GM18498 (cell line): Measurements from ENCODE around the gene HNRNPR.
"Not testable (repeated sequence)": the region's sequence is repeated elsewhere in the genome, so short reads cannot be mapped to it uniquely, and the experiment has no call there.

ENCODE experiments used
- ATAC-seq: cut with Tn5 transposase; IDR thresholded peaks from one replicate; pipeline ENCODE4 v1.9.1; 2021; ENCODE audit warnings: mild to moderate bottlenecking, moderate library complexity; ENCODE audit not compliant: unreplicated experiment

The HNRNPR gene

DNA sequence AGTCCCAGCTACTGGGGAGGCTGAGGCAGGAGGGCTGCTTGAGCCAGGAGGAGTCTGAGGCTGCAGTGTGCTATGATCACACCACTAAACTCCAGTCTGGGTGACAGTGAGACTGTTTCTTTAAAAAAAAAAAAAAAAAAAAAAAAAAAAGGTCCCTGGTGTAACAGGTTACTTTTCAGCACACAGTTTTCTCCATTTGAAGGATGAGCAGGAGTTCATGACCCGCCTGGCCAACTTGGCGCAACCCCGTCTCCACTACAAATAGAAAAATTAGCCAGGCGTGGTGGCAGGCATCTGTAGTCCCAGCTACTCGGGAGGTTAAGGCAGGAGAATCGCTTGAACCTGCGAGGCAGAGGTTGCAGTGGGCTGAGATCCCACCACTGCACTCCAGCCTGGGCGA lies 12.4 kb downstream of the HNRNPR start:
- ATAC-seq, result no peak

DNA sequence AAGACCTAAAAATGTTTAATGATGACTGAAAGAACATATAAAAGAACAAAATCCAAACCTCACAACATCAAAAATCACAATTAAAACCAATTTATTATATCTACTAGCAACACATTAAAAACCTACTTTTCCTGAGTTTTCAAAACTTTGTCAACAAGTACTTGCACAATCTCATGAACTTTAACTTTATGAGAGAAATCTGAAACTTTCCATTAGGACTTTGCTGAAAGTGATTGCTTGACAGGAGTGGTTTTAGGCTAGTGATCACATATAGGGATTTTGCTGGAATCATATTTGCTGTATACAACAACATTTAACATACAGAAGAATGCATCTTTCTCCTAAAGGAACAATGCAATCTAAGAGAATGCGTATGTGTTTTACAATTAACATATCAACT lies 13.2 kb downstream of the HNRNPR start:
- ATAC-seq, result no peak

DNA sequence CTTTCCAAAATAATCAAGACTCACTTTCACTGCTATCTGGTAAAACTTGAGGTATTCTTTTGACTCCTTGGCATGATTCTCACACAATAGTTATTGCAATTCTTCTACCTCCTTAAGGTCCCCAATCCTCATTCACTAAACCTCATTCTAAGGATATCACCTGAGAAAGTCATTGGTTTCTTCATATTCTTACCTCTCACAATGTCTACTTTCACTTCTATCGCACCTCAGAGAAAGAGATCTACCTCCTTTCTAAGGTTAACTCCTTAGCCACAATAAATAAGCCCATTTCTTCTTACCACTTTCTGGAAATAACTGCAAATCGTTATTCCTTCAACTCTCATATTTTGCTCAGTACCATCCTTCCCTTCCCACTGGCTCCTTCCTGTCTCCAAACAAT lies 18.7 kb downstream of the HNRNPR start:
- no peak for ATAC-seq

DNA sequence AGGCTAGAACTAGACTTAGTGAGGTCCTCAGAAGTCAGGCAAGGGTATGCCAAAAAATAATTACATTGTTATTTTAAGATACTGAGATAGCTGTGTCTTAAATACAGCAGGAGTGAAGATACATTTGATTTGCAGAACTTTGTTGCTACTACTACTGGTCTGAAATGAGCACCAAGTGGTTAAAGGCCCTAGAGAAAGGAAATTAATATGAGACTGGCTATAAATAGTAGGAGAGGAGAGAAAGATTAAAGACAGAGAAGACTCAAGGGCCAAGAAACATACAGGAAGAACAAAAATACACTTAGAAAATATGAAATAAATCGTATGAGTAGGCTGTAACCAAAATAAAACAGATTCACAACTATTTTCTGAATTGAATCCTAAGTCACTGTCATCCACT lies 21.3 kb downstream of the HNRNPR start:
- ATAC-seq, result no peak

DNA sequence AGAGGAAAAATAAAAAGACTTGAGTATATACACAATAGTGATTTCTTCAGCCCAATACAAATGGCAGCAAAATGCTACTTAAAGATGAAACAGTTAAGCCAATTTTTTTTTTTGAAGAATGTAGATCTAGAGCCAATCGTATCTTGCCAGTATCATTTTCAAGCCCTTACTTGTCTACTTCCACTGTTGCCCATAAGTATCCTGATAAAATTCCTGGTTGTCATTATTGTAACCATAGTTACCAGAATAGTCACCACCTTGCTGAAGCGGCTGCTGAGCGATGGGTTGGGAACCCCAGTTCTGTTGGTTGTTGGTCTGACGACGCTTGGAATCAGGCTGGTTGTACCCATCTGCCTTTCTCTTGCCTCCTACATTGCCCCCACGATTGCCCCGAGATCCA lies 33.8 kb downstream of the HNRNPR start:
- ATAC-seq, result not testable (repeated sequence)

DNA sequence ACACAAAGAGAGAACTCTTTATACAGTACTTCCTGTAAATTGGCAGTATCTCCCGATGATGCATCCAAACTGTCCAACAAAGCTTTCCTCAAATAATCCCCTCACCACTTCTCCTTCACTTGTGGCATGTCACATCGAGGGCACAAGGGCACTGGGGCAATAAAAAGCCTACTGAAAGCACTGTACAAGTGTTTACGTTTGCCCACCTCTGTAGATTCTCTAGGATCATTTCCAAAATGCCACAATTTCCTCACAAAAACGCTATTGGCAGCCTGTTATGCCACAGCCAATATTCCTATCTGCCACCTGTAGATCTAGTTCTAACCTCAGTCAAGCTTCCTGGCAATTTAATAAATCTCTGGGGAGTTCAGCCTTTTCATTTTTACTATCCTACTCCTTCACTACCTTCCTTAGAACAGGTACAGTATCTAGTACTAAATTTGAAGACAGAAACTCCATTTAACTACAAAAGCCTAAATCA lies 39.9 kb downstream of the HNRNPR start:
- ATAC-seq, result no peak

DNA sequence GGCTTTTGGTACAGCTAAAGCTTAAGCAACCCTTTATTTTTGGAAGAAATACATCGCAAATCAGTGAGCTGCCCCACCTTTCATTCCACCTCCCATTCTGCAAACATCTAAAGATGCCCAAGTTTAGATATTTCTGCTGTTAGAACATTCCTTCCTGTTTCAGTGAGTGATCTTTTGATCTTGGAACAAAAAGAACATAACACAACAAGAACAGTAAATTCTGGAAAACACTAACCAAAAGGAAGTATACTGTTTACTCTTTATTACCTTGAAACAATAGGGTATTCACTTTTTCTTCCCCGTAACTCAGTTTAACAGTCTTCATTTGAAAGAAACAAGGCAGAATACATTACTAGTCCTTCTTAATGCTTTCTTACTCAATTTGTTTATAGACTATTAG lies 40.6 kb downstream of the HNRNPR start:
- ATAC-seq, result no peak

DNA sequence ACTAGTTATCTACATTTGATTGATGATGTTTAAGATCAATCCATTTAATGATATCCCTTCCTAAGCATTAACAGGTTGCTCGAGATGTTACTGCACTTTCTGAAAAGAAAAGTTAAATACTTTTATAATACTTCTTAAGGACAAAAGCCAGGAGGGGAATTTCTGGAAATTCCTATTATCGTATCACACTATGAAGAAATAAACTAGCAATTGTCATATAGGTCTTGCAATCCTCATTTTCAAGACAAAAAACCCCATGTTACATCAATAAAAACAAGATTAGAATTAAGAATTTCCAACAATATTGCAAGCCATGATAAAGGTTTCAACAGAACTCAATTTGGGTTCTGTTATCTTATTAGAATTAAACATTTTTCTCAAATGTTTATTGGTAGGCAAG lies 47.2 kb downstream of the HNRNPR start:
- no peak for ATAC-seq

DNA sequence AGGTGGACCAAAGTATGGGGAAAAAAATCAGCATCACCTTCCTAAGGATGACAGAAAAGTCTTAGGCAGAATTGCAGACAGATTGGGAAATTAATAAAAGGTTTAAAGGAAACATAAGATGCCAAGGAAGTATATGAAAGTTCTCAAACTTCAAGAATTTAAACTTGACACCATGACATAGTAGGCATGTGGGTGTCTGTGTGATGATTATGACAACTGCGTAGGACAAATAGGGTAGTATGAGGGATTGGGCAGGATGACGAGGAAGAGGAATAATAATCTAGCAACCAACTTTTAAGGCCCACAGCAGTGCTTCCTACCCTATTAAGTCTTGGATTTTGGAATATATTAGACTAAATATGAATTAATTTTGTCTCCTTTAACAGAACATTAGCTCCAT lies 52.4 kb downstream of the HNRNPR start:
- ATAC-seq, result no peak

DNA sequence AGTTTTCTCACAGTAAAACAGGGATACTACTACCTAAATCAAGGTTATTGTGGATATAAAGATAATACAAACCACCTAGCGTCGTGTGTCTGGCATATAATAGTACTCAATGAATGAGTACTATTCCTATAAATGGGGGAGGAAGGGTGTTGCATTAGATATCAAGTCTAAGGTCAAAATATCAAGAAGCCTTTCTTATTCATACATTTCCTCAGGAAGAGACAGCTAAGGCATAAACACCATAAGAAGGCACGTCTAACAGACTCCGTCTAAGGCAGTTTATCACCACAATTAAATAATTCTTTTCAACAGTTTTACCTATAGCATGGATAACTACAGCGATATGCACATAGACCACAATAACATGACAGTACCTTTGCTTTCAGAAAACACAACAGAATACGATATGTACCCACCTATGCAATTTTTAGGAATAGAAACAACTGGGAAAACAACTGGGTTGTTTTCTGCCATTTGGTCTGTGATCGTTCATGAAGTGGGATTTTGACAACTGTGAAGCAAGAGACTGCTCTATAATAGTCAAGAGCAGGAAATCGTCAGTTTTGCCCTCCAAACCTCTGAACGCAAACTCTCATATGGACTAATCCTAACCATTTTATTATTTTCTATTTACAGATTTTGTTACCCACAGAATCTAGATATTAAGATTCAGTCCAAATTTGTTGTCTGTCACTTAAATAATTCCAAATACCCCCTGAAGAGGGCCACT lies 53.1 kb downstream of the HNRNPR start:
- ATAC-seq, result no peak

DNA sequence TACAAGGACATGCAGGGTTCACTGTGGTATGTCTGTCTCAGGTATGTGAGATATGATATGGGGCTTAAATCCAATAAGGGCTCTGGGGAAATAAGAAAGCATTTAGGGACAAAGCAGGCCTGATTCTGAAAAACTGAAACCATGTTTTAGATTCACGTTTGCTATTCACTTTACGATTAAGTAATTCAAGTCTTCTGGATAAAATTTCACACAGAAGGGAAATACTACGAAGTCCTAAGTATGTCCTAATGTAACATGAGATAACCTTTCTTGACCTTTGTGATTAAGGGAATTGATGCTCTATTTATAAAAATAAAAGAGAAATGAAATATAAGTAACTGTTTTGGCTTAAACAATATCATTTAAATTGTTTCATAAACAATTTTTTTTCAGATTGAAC lies 55.4 kb downstream of the HNRNPR start:
- ATAC-seq, result no peak

DNA sequence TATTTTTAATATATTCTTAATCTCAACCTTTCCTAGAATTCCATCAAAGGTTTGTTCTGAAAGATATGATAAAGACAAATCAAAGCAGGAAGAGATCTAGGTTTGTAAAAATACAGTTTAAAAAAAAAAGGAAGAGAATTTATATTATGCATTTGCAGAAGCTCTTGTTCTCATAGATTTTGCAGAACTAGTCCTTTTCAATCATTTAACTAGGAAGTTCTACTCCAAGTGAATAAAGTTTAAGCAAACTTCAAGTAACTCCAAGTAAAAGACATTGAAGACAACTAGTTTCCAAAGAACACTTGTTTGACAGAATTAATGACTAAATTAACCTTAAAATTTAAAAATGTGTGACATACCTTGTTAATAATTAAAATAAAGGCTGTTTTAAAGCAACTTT lies 55.9 kb downstream of the HNRNPR start:
- ATAC-seq, result no peak

DNA sequence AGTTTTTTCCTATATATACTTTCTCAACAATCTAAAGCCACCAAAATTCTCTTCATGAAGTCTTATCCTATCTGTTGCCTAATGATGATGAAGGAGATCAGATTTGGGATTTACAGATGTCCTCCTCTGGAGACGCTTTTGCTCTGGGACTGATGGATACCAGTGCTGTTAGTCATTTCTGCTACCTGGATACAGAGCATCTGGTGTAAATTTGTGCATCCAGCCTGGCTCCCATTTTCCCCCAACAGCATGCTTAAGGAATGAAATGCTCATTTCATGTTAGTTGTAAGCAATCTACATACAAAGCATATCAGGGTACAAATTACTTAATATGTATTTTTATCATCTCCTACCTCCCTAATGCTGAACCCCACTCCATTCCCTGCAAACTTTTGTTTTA lies 57.7 kb downstream of the HNRNPR start:
- no peak for ATAC-seq

DNA sequence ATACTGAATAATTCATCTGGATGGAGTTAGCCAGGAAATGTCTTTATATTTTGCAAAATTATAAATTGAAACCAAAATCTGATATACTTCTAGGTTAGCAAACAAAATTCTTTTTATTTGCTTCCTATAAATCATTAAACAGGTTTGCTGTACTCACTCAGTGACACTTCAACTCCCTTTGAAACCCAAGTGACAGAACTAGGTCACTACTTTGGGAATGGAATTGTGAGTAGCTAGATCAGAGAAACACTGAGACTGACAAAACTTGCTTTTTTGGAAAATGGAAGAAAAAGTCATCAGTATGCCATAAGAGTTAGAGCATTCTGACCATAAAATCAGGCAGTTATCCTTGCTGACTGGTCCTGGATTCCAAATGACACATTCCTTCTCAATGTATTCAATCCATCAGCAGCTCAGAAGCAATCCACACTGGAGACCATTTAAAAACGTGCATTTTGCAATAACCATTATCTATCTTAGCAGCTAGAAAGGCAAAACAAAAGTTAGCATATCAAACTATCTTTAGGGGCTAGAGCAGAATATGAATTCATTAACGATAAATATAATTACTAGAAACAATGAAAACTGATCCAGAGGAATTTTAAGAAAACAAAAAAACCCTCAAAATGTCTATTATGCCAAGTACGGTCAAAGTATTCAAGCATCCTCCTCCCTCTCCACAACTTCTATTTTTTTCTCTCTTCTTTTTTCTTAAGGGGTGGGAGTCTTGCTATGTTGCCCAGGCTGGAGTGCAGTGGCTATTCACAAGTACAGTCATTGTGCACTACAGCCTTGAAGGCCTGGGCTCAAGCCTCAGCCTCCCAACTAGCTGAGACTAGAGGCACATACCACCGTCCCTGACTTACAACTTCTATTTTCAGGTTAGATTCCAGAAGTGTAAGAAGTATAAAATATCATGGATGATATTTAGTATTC lies 60.1 kb downstream of the HNRNPR start:
- no peak for ATAC-seq

DNA sequence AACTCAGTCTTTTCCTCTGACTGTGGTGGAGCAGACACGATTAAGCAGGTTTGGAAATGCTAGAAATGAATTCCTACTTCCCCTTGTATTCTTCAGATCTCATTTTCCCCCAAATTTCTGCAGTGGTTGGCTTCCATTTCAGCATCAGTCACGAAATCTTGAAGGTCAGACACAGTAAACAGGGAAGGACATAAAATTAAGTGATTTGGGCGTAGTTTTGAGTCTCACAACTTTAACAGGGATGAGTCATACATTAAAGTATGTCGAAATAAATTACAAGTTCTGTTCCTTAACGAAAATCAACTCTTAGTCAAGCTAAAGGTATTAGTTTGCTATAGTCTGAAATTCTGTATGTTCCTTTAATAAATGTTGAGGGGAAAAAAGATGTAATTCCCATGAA lies 61.1 kb downstream of the HNRNPR start:
- ATAC-seq, result no peak

DNA sequence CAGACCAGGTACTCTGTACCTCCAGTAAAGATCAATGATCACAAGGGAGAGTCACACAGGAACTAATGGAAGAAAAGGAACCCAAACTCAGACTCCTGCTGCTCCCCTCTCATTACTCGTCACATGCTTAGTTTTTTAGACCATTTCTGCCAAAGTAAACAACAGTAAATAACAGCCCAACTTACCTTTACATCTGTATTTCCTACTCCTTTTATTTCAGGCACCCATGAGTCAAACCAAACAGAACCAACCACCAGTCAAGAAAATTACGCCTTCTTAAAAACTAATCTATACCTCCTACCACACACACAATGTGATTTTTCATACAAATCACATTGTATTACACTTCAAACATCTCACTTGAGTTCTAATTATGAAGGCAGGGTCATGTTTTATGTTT lies 65.4 kb downstream of the HNRNPR start:
- ATAC-seq, result no peak

DNA sequence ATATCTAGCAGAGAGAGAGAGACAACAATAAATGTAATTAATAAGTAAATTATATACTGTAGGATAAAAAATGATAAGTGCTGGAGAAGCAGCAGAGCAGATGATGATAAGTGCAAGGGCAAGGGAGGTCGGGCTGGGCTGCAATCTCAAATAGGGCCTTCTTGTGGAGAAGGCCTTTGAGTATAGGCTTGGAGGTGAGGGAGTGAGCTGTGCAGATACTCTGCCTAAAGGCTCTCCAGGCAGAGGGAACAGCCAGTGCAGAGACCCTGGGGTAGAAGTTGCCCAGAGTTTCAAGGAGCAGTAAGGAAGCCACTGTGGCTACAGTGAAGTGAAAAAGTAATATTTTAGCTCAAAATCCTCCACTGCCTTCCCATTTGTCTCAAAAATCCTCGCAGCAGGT lies 67.6 kb downstream of the HNRNPR start:
- ATAC-seq, result no peak

DNA sequence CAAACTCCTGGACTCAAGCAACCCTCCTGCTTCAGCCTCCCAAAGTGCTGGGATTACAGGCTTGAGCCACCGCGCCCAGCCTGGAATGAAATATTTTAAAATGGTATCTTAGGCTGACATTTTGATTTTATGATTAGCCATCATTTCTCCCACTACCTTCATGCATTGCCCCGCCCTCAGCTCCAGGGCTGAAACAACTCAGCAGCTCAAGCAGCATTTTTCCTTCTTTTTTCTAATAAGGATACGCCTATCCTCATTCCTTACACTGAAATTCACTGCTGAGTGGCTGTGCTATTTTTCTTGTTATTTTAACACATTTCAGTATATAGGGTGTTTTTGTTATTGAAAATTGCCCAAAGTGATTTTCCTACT lies 70.0 kb downstream of the HNRNPR start:
- no peak for ATAC-seq

DNA sequence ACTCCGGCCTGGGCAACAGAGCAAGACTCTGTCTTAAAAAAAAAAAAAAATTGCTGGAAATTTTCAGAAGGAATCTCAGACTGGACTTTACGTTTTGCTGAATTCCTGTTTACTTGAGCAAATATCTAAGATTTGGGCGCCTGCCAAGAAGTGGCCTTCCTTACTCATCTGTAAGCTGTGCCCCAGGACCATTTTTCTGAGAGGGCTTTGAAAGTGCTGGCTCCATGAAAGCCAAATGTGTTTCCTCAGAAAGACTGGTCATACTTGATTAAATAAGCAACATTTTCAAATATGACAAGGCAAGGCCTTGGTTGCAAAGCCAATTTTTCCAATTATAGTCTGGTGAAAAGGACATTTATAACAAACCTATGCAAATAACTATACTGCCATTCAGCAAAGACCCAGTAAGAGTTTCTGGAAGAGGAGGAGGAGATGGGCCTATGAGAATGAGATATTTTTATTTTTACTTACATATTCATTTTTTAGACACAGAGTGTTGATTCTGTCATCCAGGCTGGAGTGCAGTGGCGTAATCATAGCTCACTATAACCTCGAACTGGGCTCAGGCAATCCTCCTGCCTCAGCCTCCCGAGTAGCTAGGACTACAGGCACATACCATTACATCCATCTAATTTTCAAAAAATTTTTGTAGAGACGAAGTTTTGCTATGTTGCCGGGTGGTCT lies 70.5 kb downstream of the HNRNPR start:
- no peak for ATAC-seq

DNA sequence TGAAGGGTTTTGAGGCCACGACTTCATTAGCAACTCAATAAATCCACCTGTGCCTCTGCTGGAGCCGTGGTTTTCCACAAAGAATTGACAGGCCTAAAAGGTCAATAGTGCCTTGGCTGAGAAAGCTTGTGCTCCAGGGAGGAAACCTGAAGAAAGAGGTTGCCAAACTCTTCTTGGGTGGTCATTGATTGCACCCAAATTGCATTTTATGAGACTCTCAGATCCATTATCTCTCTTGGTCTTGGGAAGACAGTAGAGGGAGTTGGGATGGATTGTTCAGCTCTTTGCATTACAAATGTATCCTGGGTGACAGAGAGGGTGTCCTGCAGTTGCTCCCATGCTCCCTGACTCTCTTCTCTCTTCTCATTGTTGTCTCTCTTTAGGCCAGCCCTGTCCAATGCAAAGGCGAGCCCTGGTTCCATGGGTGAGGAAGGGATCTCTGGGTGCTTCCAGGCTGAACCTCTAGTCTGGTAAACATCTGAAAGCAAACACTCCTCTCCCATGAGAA lies 80.7 kb downstream of the HNRNPR start:
- no peak for ATAC-seq

DNA sequence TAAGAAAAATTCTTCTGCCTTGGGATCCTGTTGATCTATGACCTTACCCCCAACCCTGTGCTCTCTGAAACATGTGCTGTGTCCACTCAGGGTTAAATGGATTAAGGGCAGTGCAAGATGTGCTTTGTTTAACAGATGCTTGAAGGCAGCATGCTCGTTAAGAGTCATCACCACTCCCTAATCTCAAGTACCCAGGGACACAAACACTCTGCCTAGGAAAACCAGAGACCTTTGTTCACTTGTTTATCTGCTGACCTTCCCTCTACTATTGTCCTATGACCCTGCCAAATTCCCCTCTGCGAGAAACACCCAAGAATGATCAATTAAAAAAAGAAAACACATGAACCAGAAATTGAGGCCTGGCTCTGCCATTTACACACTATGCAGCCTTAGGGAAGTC lies 86.0 kb downstream of the HNRNPR start:
- not testable (repeated sequence) for ATAC-seq
